Neutrophil (primary cell): ENCODE results near the gene ZNF557.

ENCODE experiments used
- H3K27ac ChIP-seq: fragments of 200-600 bp; sonication (generic); 2 replicates; pipeline ENCODE4 v1.5.1; 2016; ENCODE audit warnings: mild to moderate bottlenecking, moderate library complexity
- H3K27me3 ChIP-seq: fragments of 200-600 bp; sonication (generic); 2 replicates; pipeline ENCODE4 v1.6.0; 2016; ENCODE audit warnings: mild to moderate bottlenecking
- H3K36me3 ChIP-seq: fragments of 200-600 bp; sonication (generic); 2 replicates; pipeline ENCODE4 v1.5.1; 2017
- H3K4me1 ChIP-seq, 2 experiments: fragments of 200-600 bp in 1 of 2; sonication (generic) in 1 of 2; 1 replicate in 1 of 2; 2 replicates in 1 of 2; pipeline versions ENCODE4 v1.5.1 to v1.6.1; 2013 to 2016; ENCODE audit warnings: low read depth in 1 of 2, low read length in 1 of 2, mild to moderate bottlenecking in 1 of 2, moderate library complexity in 1 of 2; ENCODE audit not compliant: control insufficient read depth in 1 of 2, insufficient read depth in 1 of 2
- H3K4me3 ChIP-seq, 2 experiments: fragments of 200-600 bp in 1 of 2; sonication (generic) in 1 of 2; 1 replicate in 1 of 2; 2 replicates in 1 of 2; pipeline ENCODE4 v1.5.1; 2013 to 2016; ENCODE audit warnings: low read depth in 1 of 2, low read length in 1 of 2, mild to moderate bottlenecking in 1 of 2, moderate library complexity in 1 of 2
- H3K9me3 ChIP-seq: fragments of 200-600 bp; sonication (generic); 2 replicates; pipeline ENCODE4 v1.5.1; 2016
- CTCF ChIP-seq: fragments of 200-600 bp; sonication (generic); IDR thresholded peaks from 2 replicates; pipeline ENCODE4 v1.5.1; 2016; ENCODE audit warnings: antibody characterized with exemption

Gene ZNF557

GRCh38 chr19:7101498-7102253 is 32.2 kb downstream of the ZNF557 start:
- no peak overlapping the region for H3K27ac ChIP-seq
- H3K9me3 ChIP-seq = no peaks in the 10 kb centered on the region
- H3K36me3 ChIP-seq = no peaks in the 10 kb centered on the region
- H3K27me3 ChIP-seq = no peaks in the 10 kb centered on the region
- no peak for TF ChIP-seq CTCF
- peaks cover 6 to 7% of the 10 kb centered on the region in 2 experiments for H3K4me1 ChIP-seq
- H3K4me3 ChIP-seq = no peak overlapping the region

- H3K27ac ChIP-seq = no peak overlapping the region
- TF ChIP-seq CTCF = no peak
- H3K9me3 ChIP-seq = no peaks in the 10 kb centered on the region
- H3K27me3 ChIP-seq = no peaks in the 10 kb centered on the region
- H3K4me1 ChIP-seq = peaks cover 1 to 2% of the 10 kb centered on the region in 2 experiments
- H3K4me3 ChIP-seq = no peak overlapping the region
- H3K36me3 ChIP-seq = no peaks in the 10 kb centered on the region
Measured at GRCh38 chr19:7104747-7105447, 35.4 kb downstream of the ZNF557 start.

DNA sequence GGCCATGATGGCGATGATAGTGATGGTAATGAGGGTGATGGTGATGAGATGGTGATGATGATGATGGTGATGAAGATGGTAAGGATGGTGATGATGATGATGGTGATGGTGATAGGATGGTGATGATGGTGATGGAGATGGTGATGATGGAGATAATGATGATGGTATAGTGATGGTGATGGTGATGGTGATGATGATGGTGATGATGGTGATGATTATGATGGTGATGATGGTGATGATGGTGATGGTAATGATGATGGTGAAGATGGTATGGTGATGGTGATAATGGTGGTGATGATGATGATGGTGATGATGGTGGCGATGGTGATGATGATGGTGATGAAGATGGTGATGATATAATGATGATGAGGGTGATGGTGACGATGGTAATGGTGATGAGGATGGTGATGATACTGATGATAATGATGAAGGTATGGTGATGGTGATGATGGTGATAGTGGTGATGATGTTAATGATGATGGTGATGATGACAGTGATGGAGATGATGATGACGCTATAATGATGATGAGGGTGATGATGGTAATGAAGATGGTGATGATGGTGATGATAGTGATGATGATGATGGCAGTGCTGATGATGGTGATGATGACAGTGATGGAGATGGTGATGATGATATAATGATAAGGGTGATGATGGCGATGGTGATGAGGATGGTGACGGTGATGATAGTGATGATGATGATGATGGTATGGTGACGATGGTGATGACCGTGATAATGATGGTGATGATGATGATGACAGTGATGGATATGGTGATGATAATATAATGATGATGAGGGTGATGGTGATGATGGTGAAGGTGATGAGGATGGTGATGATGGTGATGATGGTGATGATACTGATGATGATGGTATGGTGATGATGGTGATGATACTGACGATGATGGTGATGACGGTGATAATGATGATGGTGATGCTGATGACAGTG is 37.5 kb downstream of the ZNF557 start:
- Histone ChIP-seq H3K27me3 (no peaks in the 10 kb centered on the region), H3K4me3 (no peak overlapping the region), H3K4me1 (no peaks in the 10 kb centered on the region), H3K9me3 (no peaks in the 10 kb centered on the region), H3K36me3 (no peaks in the 10 kb centered on the region), H3K27ac (no peak overlapping the region)
- TF ChIP-seq CTCF = no peak

DNA sequence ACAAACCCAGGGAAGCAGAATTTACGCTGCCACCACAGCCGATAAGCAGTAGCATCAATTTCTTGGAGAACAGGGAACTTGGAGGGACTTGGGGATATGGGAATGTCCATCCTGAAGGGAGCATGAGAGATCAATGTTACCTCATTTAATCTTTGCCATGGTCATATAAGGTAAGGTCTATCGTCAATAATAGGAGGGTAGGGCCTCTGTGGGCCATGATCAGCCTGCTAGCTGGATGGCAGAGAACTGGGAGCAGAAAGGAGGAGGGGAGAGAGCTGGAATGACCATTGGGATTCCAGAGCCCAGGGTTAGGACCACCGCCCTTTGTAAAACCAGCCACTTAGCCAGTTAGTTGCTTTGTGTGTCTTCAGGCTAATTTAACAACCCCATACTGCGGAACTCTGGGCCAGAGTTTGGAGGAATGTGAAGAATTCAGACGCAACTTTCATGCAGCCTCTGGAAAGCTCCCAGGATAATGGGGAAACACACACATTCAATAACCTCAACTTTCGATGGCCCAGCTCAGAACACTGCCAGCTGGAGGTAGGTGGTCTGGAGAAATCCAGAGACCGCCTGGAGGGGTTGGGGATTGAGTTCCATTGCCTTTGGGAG is 40.3 kb downstream of the ZNF557 start:
- H3K27me3 ChIP-seq = no peaks in the 10 kb centered on the region
- H3K9me3 ChIP-seq = no peaks in the 10 kb centered on the region
- TF ChIP-seq CTCF = no peak
- H3K36me3 ChIP-seq = no peaks in the 10 kb centered on the region
- H3K27ac ChIP-seq = no peak overlapping the region
- H3K4me1 ChIP-seq = no peaks in the 10 kb centered on the region
- H3K4me3 ChIP-seq = no peak overlapping the region

DNA sequence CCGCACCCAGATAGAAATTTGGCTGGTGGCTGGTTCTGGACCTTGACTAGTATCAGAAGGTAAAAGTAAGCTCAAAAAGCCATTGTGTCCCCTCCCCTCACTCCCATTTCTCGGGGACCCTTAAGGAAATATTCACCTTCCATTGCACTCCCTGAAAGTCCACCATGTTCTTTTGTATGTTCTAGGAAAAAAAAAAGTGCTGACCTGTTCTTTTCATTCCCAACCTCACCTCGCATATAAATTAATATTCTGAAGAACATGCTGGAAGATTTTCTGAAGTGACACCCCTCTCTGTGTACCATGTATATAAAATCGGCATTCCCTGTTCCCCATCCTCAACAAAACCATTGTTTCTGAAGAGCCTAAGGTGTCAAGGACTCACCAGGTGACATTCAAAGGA is 43.2 kb downstream of the ZNF557 start:
- no peak overlapping the region for H3K4me3 ChIP-seq
- no peak for TF ChIP-seq CTCF
- peaks cover 17% of the 10 kb centered on the region for H3K36me3 ChIP-seq

More for the DNA sequence above, 43.2 kb downstream of the ZNF557 start:
- Histone ChIP-seq H3K27me3 (no peaks in the 10 kb centered on the region), H3K9me3 (no peaks in the 10 kb centered on the region), H3K4me1 (no peaks in the 10 kb centered on the region), H3K27ac (no peak overlapping the region)
